K562 (cell line): ENCODE measurements around the gene ZNF792. TPM values are rescaled to one million over a fixed set of nuclear protein-coding genes. Genes with fewer than 3 reads are reported as not detected.
"Not testable (repeated sequence)": the region's sequence is repeated elsewhere in the genome, so short reads cannot be mapped to it uniquely, and the experiment has no call there.

Source experiments
- BCOR ChIP-seq: fragments of 450-650 bp; IDR thresholded peaks from 2 replicates; pipeline ENCODE4 v1.6.1; 2016
- CHAMP1 ChIP-seq: fragments of 450-650 bp; IDR thresholded peaks from 2 replicates; pipeline ENCODE4 v1.6.1; 2016; ENCODE audit warnings: mild to moderate bottlenecking
- FOXM1 ChIP-seq, 2 experiments: fragments of 450-650 bp in 1 of 2; sonication (generic) in 1 of 2; formaldehyde crosslinking in 1 of 2; IDR thresholded peaks; 2 replicates each; pipeline versions ENCODE4 v1.6.1 to v1.9.0; 2017 to 2022; ENCODE audit warnings: low read depth in 2 of 2, mild to moderate bottlenecking in 2 of 2, missing genetic modification reagents in 1 of 2, moderate library complexity in 1 of 2
- HDAC8 ChIP-seq: fragments of 450-650 bp; IDR thresholded peaks from 2 replicates; pipeline ENCODE4 v1.6.1; 2016; ENCODE audit warnings: mild to moderate bottlenecking, missing genetic modification characterization, moderate library complexity, missing compliant biosample characterization
- HSF4 ChIP-seq: fragments of 250-450 bp; sonication (Bioruptor Pico); IDR thresholded peaks from 2 replicates; pipeline ENCODE4 v2.1.2; 2022; ENCODE audit warnings: mild to moderate bottlenecking, moderate library complexity, borderline replicate concordance
- IFI16 ChIP-seq: fragments of 250-450 bp; sonication (Bioruptor Pico); IDR thresholded peaks from 2 replicates; pipeline ENCODE4 v2.1.2; 2022; ENCODE audit warnings: mild to moderate bottlenecking, inconsistent platforms
- NR4A1 ChIP-seq, 2 experiments: fragments of 250-450 bp in 1 of 2; fragments of 450-650 bp in 1 of 2; sonication (Bioruptor Pico) in 1 of 2; IDR thresholded peaks; 2 replicates each; pipeline versions ENCODE4 v1.4.0 to v1.6.1; 2016 to 2020; ENCODE audit warnings: mild to moderate bottlenecking in 2 of 2, missing compliant biosample characterization in 1 of 2, missing genetic modification characterization in 1 of 2, moderate library complexity in 1 of 2
- PYGO2 ChIP-seq: fragments of 450-650 bp; IDR thresholded peaks from 2 replicates; pipeline ENCODE4 v1.6.1; 2016; ENCODE audit warnings: mild to moderate bottlenecking, missing genetic modification characterization, moderate library complexity, missing compliant biosample characterization
- SNAPC5 ChIP-seq: fragments of 250-450 bp; sonication (Bioruptor Pico); IDR thresholded peaks from 2 replicates; pipeline ENCODE4 v1.8.0; 2021; ENCODE audit warnings: moderate library complexity, mild to moderate bottlenecking, inconsistent platforms
- SOX6 ChIP-seq: fragments of 450-650 bp; IDR thresholded peaks from 2 replicates; pipeline ENCODE4 v1.6.1; 2014; ENCODE audit warnings: mild to moderate bottlenecking
- STAT5B ChIP-seq: fragments of 250-450 bp; sonication (Bioruptor Pico); IDR thresholded peaks from 2 replicates; pipeline ENCODE4 v1.8.0; 2021; ENCODE audit warnings: mild to moderate bottlenecking, inconsistent platforms
- TEAD1 ChIP-seq, 2 experiments: fragments of 450-650 bp in 1 of 2; sonication (generic) in 1 of 2; formaldehyde crosslinking; IDR thresholded peaks; 2 replicates each; pipeline versions ENCODE4 v1.4.0 to v1.8.0; 2020 to 2022; ENCODE audit warnings: mild to moderate bottlenecking in 2 of 2, missing genetic modification reagents in 1 of 2
- TRIM28 ChIP-seq: fragments of 450-650 bp; IDR thresholded peaks from 2 replicates; pipeline ENCODE4 v1.6.1; 2017
- ZBED1 ChIP-seq: IDR thresholded peaks from 2 replicates; pipeline ENCODE4 v1.6.1; 2014
- ZNF134 ChIP-seq: fragments of 250-450 bp; sonication (Bioruptor Pico); conservative IDR thresholded peaks from 2 replicates; pipeline ENCODE4 v1.4.0; 2020
- ZNF583 ChIP-seq: fragments of 250-450 bp; sonication (Bioruptor Pico); IDR thresholded peaks from 2 replicates; pipeline ENCODE4 v1.4.0; 2020
- polyA plus RNA-seq, 8 experiments: library from polyadenylated mRNA; depleted of rRNA in 4 of 8; stranded (reverse) in 5 of 8; unstranded in 3 of 8; fragments of >200 nt; fragmentation: Nextera tagmentation in 2 of 8; fragmentation: Illumina TruSeq in 1 of 8; extraction: Ambion mirVana in 2 of 8; extraction: Trizol in 1 of 8; gene quantifications; 2 replicates each; pipeline versions ENCODE4 v1.2.1 to v1.2.3, GENCODE V29; 2011 to 2014; ENCODE audit warnings: inconsistent platforms in 1 of 8, missing spikeins in 1 of 8
- total RNA-seq, 7 experiments: library from RNA; depleted of rRNA in 6 of 7; stranded (reverse); fragments of >200 nt in 6 of 7; fragmentation: Illumina TruSeq in 2 of 7; extraction: Trizol in 2 of 7; gene quantifications; 2 replicates each; pipeline versions ENCODE4 v1.2.1 to v1.2.3, GENCODE V29; 2011 to 2021; ENCODE audit warnings: low replicate concordance in 1 of 7
- TF ChIP-seq, protein P1 (sequence below): fragments of 450-650 bp; IDR thresholded peaks from 2 replicates; pipeline ENCODE4 v1.6.1; 2016; ENCODE audit warnings: antibody characterized with exemption
- TF ChIP-seq, protein P2 (sequence below): sonication (generic); formaldehyde crosslinking; IDR thresholded peaks from 2 replicates; pipeline ENCODE4 v1.8.0; 2022; ENCODE audit warnings: missing genetic modification reagents, mild to moderate bottlenecking, moderate library complexity, borderline replicate concordance

Gene ZNF792
- total and polyA plus RNA-seq, 9 of the 15 experiments (the other 6 are each of a cell fraction or from before 2014, with no cell fraction given) = 3.3 to 16.5 (median 10.4) TPM

- TF ChIP-seq NR4A1 (CRISPR knock-in tag; IDR thresholded peaks at IDR 0.05); FOXM1 (CRISPR knock-in tag; IDR thresholded peaks at IDR 0.05; ENCODE audit: low read depth): not testable (repeated sequence)
- TF ChIP-seq NR4A1 (tag; IDR thresholded peaks at IDR 0.05) (peak; percentile 98), TRIM28 (peak; percentile 82), STAT5B (CRISPR knock-in tag) (peak; percentile 55; the same call in 1 of the 2 replicates), IFI16 (CRISPR knock-in tag) (peak; percentile 92), ZNF583 (CRISPR knock-in tag) (peak; percentile 98), SNAPC5 (CRISPR knock-in tag) (0 out of 2 replicates have a peak, but pooled peaks have one; percentile 30), ZNF134 (peak; percentile 40), BCOR (peak; percentile 25; the same call in 1 of the 2 replicates), ZBED1 (peak; percentile 67; the same call in 1 of the 2 replicates), HDAC8 (tag) (peak; percentile 91), SOX6 (peak; percentile 96), FOXM1 (IDR thresholded peaks at IDR 0.05; ENCODE audit: low read depth) (peak; percentile 63; the same call in 1 of the 2 replicates), CHAMP1 (peak; percentile 71; the same call in 1 of the 2 replicates), HSF4 (CRISPR knock-in tag) (peak; percentile 88), PYGO2 (tag) (0 out of 2 replicates have a peak, but pooled peaks have one; percentile 25), TEAD1 (CRISPR knock-in tag; IDR thresholded peaks at IDR 0.05) (peak; percentile 72 to 80; a peak in 2 of 4 replicates)
- TF ChIP-seq, protein P1, sequence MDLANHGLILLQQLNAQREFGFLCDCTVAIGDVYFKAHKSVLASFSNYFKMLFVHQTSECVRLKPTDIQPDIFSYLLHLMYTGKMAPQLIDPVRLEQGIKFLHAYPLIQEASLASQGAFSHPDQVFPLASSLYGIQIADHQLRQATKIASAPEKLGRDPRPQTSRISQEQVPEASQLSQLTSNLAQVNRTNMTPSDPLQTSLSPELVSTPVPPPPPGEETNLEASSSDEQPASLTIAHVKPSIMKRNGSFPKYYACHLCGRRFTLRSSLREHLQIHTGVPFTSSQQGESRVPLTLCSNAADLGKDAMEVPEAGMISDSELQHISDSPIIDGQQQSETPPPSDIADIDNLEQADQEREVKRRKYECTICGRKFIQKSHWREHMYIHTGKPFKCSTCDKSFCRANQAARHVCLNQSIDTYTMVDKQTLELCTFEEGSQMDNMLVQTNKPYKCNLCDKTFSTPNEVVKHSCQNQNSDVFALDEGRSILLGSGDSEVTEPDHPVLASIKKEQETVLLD = peak; percentile 60; the same call in 1 of the 2 replicates
- TF ChIP-seq, protein P2, sequence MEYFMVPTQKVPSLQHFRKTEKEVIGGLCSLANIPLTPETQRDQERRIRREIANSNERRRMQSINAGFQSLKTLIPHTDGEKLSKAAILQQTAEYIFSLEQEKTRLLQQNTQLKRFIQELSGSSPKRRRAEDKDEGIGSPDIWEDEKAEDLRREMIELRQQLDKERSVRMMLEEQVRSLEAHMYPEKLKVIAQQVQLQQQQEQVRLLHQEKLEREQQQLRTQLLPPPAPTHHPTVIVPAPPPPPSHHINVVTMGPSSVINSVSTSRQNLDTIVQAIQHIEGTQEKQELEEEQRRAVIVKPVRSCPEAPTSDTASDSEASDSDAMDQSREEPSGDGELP (CRISPR knock-in tag) = peak; percentile 41; the same call in 1 of the 2 replicates
Observed at GRCh38 chr19:34920090-34920786, 43.8 kb downstream of the ZNF792 start (continued).
